Measurements from ENCODE around the gene FAM20C. TPM values are rescaled to one million over a fixed set of nuclear protein-coding genes. Genes with fewer than 3 reads are reported as not detected.
"Not testable (repeated sequence)": the region's sequence is repeated elsewhere in the genome, so short reads cannot be mapped to it uniquely, and the experiment has no call there.

The FAM20C gene
- total RNA-seq, 1 donor from 2014 or later: 10.0 TPM

DNA sequence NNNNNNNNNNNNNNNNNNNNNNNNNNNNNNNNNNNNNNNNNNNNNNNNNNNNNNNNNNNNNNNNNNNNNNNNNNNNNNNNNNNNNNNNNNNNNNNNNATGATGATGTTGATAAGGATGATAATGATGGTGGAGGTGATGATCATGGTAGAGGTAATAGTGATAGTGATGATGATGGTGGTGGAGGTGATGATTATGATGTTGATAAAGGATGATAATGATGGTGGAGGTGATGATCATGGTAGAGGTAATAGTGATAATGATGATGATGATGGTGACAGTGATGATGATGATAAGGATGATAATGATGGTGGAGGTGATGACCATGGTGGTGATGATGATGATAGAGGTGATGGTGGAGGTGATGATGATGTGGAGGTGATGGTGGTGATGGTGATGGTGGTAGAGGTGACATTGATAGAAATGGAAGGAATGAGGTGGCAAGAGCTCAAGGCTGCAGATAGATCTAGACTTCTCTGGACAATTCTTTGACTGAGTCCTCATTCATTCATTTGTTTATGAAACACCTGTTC, 47.8 kb downstream of the FAM20C start:
- Histone ChIP-seq H3K36me3 (ENCODE audit: insufficient read depth, low read length) (peaks cover 6% of the 10 kb centered on the region), H2AFZ (ENCODE audit: low read depth, low read length) (no peak overlapping the region), H3K9me3 (ENCODE audit: insufficient read depth, low read depth, low read length) (peaks cover 3% of the 10 kb centered on the region), H3K27ac (ENCODE audit: low read depth, low read length) (no peak overlapping the region), H3K79me2 (ENCODE audit: insufficient read depth, low read length) (peaks cover 60% of the 10 kb centered on the region), H4K20me1 (ENCODE audit: insufficient read depth, low read length) (peaks cover 68% of the 10 kb centered on the region), H3K4me1 (ENCODE audit: insufficient read depth, low read length) (no peaks in the 10 kb centered on the region), H3K4me3 (ENCODE audit: insufficient read depth, low read depth, low read length) (no peak overlapping the region), H3K9ac (ENCODE audit: low read length) (no peak overlapping the region), H3K4me2 (ENCODE audit: low read length) (no peak overlapping the region), H3K27me3 (ENCODE audit: insufficient read depth, low read length) (no peaks in the 10 kb centered on the region)
- Mint-ChIP-seq H3K9me3 (ENCODE audit: unreplicated experiment) (no peaks in the 10 kb centered on the region), H3K27ac (ENCODE audit: unreplicated experiment) (no peak overlapping the region), H3K36me3 (ENCODE audit: low read depth, unreplicated experiment) (no peaks in the 10 kb centered on the region), H3K4me3 (ENCODE audit: unreplicated experiment) (no peak overlapping the region), H3K27me3 (ENCODE audit: low read depth, unreplicated experiment) (no peaks in the 10 kb centered on the region), H3K4me1 (ENCODE audit: low read depth, unreplicated experiment) (no peaks in the 10 kb centered on the region)
- TF ChIP-seq, protein P1, sequence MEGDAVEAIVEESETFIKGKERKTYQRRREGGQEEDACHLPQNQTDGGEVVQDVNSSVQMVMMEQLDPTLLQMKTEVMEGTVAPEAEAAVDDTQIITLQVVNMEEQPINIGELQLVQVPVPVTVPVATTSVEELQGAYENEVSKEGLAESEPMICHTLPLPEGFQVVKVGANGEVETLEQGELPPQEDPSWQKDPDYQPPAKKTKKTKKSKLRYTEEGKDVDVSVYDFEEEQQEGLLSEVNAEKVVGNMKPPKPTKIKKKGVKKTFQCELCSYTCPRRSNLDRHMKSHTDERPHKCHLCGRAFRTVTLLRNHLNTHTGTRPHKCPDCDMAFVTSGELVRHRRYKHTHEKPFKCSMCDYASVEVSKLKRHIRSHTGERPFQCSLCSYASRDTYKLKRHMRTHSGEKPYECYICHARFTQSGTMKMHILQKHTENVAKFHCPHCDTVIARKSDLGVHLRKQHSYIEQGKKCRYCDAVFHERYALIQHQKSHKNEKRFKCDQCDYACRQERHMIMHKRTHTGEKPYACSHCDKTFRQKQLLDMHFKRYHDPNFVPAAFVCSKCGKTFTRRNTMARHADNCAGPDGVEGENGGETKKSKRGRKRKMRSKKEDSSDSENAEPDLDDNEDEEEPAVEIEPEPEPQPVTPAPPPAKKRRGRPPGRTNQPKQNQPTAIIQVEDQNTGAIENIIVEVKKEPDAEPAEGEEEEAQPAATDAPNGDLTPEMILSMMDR (IDR thresholded peaks at IDR 0.05; ENCODE audit: insufficient read depth, low read depth, low read length): no peak
- TF ChIP-seq EZH2 (IDR thresholded peaks at IDR 0.05; ENCODE audit: insufficient read depth, low read length): no peak
- DNase-seq (ENCODE audit: low read depth) (no peak), FAIRE-seq (no peak)

DNA sequence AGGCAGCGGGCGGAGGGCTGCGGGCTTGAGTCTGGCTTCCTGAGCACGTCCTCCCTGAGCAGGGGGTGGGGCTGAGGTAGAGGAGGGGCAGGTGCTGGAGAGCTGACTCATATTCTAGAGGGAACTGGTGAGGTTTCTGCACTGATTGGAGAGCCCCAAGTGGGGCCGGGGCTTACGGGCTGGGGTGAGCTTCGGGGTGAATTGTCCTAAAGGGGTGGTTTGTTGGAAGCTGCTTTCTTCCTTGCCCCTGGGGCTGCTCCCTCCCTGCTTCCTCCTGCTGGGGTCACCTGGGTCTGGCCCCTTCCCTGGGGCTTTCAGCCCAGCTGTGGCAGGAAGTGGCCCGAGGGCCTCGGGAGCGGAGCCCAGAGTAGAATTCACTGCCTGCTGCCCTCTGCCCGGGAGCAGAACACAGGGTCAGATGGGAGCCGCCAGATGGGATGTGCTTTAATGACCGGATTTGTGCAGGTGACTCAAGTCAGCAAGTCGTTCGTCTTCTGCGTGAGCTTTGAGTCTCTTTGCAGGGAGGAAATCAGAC, 48.6 kb downstream of the FAM20C start:
- H3K9me3 Mint-ChIP-seq (ENCODE audit: unreplicated experiment): no peaks in the 10 kb centered on the region
- H3K27me3 Mint-ChIP-seq (ENCODE audit: low read depth, unreplicated experiment): no peaks in the 10 kb centered on the region
- Histone ChIP-seq H3K9me3 (ENCODE audit: insufficient read depth, low read depth, low read length) (peaks cover 3% of the 10 kb centered on the region), H2AFZ (ENCODE audit: low read depth, low read length) (no peak overlapping the region), H3K9ac (ENCODE audit: low read length) (no peak overlapping the region), H3K4me3 (ENCODE audit: insufficient read depth, low read depth, low read length) (no peak overlapping the region), H3K4me1 (ENCODE audit: insufficient read depth, low read length) (no peaks in the 10 kb centered on the region), H3K4me2 (ENCODE audit: low read length) (no peak overlapping the region), H3K79me2 (ENCODE audit: insufficient read depth, low read length) (peaks cover 57% of the 10 kb centered on the region), H3K36me3 (ENCODE audit: insufficient read depth, low read length) (peaks cover 6% of the 10 kb centered on the region), H3K27me3 (ENCODE audit: insufficient read depth, low read length) (no peaks in the 10 kb centered on the region), H4K20me1 (ENCODE audit: insufficient read depth, low read length) (peaks cover 68% of the 10 kb centered on the region), H3K27ac (ENCODE audit: low read depth, low read length) (no peak overlapping the region)
- no peaks in the 10 kb centered on the region for H3K36me3 Mint-ChIP-seq (ENCODE audit: low read depth, unreplicated experiment)
- TF ChIP-seq, protein P1 (IDR thresholded peaks at IDR 0.05; ENCODE audit: insufficient read depth, low read depth, low read length): no peak
- no peak for TF ChIP-seq EZH2 (IDR thresholded peaks at IDR 0.05; ENCODE audit: insufficient read depth, low read length)
- no peak overlapping the region for H3K27ac Mint-ChIP-seq (ENCODE audit: unreplicated experiment)
- FAIRE-seq (no peak), DNase-seq (ENCODE audit: low read depth) (no peak)
- H3K4me1 Mint-ChIP-seq (ENCODE audit: low read depth, unreplicated experiment): no peaks in the 10 kb centered on the region
- H3K4me3 Mint-ChIP-seq (ENCODE audit: unreplicated experiment): no peak overlapping the region

DNA sequence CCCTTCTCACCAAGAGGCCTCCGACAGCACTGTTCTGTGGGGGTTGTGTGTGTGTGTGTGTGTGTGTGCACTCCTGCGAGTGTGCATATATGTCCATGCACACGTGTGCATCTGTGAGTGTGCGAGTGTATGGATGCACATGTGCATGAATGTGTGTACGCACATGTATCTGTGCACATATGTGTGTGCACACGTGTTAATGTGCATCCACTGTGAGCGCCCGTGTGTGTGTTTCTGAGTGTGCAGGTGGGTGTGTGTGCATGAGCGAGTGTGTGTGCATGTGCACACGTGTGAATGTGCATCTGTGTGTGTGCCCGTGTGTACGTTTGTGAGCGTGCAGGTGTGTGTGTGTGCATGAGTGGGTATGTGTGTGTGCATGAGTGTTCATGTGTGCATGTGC, 49.1 kb downstream of the FAM20C start:
- no peak for FAIRE-seq
- H3K9me3 ChIP-seq (ENCODE audit: insufficient read depth, low read depth, low read length): peaks cover 3% of the 10 kb centered on the region
- no peak for TF ChIP-seq EZH2 (IDR thresholded peaks at IDR 0.05; ENCODE audit: insufficient read depth, low read length)
- TF ChIP-seq, protein P1 (IDR thresholded peaks at IDR 0.05; ENCODE audit: insufficient read depth, low read depth, low read length): no peak

DNA sequence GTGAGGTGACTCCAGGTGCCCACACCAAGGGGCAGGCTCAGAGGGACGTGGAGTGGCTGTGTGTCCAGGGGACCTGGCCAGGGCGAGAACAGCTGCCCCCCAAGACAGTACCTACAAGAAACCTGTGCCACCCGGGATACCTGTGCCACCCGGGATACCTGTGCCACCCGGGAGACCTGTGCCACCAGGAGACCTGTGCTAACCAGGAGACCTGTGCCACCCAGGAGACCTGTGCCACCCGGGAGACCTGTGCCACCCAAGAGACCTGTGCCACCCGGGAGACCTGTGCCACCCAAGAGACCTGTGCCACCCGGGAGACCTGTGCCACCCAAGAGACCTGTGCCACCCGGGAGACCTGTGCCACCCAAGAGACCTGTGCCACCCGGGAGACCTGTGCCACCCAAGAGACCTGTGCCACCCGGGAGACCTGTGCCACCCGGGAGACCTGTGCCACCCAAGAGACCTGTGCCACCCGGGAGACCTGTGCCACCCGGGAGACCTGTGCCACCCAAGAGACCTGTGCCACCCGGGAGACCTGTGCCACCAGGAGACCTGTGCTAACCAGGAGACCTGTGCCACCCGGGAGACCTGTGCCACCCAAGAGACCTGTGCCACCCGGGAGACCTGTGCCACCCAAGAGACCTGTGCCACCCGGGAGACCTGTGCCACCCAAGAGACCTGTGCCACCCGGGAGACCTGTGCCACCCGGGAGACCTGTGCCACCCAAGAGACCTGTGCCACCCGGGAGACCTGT, 50.6 kb downstream of the FAM20C start:
- not testable (repeated sequence) for H3K36me3 Mint-ChIP-seq (ENCODE audit: low read depth, unreplicated experiment); H3K4me1 ChIP-seq (ENCODE audit: insufficient read depth, low read length); H3K4me1 Mint-ChIP-seq (ENCODE audit: low read depth, unreplicated experiment); H3K36me3 ChIP-seq (ENCODE audit: insufficient read depth, low read length); H3K27me3 Mint-ChIP-seq (ENCODE audit: low read depth, unreplicated experiment); FAIRE-seq; H3K4me3 Mint-ChIP-seq (ENCODE audit: unreplicated experiment); H2AFZ ChIP-seq (ENCODE audit: low read depth, low read length); H3K27ac ChIP-seq (ENCODE audit: low read depth, low read length); H3K9ac ChIP-seq (ENCODE audit: low read length); H3K9me3 ChIP-seq (ENCODE audit: insufficient read depth, low read depth, low read length); H3K27ac Mint-ChIP-seq (ENCODE audit: unreplicated experiment); H3K27me3 ChIP-seq (ENCODE audit: insufficient read depth, low read length); H3K4me3 ChIP-seq (ENCODE audit: insufficient read depth, low read depth, low read length); DNase-seq (ENCODE audit: low read depth); H3K4me2 ChIP-seq (ENCODE audit: low read length); H3K9me3 Mint-ChIP-seq (ENCODE audit: unreplicated experiment)
- peaks cover 39% of the 10 kb centered on the region for H3K79me2 ChIP-seq (ENCODE audit: insufficient read depth, low read length)
- peaks cover 61% of the 10 kb centered on the region for H4K20me1 ChIP-seq (ENCODE audit: insufficient read depth, low read length)

More for the DNA sequence above, 49.1 kb downstream of the FAM20C start:
- H3K79me2 ChIP-seq (ENCODE audit: insufficient read depth, low read length): peaks cover 51% of the 10 kb centered on the region
- no peaks in the 10 kb centered on the region for H3K4me1 ChIP-seq (ENCODE audit: insufficient read depth, low read length)
- no peak overlapping the region for H3K27ac ChIP-seq (ENCODE audit: low read depth, low read length)
- no peak overlapping the region for H3K27ac Mint-ChIP-seq (ENCODE audit: unreplicated experiment)
- peaks cover 3% of the 10 kb centered on the region for H3K27me3 Mint-ChIP-seq (ENCODE audit: low read depth, unreplicated experiment)
- no peaks in the 10 kb centered on the region for H3K9me3 Mint-ChIP-seq (ENCODE audit: unreplicated experiment)
- no peak overlapping the region for H3K9ac ChIP-seq (ENCODE audit: low read length)
- no peaks in the 10 kb centered on the region for H3K36me3 Mint-ChIP-seq (ENCODE audit: low read depth, unreplicated experiment)
- H2AFZ ChIP-seq (ENCODE audit: low read depth, low read length): no peak overlapping the region
- H3K36me3 ChIP-seq (ENCODE audit: insufficient read depth, low read length): peaks cover 6% of the 10 kb centered on the region
- H3K27me3 ChIP-seq (ENCODE audit: insufficient read depth, low read length): no peaks in the 10 kb centered on the region
- peaks cover 68% of the 10 kb centered on the region for H4K20me1 ChIP-seq (ENCODE audit: insufficient read depth, low read length)
- no peaks in the 10 kb centered on the region for H3K4me1 Mint-ChIP-seq (ENCODE audit: low read depth, unreplicated experiment)
- no peak for DNase-seq (ENCODE audit: low read depth)
- no peak overlapping the region for H3K4me2 ChIP-seq (ENCODE audit: low read length)
- H3K4me3 Mint-ChIP-seq (ENCODE audit: unreplicated experiment): no peak overlapping the region
- no peak overlapping the region for H3K4me3 ChIP-seq (ENCODE audit: insufficient read depth, low read depth, low read length)

All from astrocyte (in vitro differentiated cells and primary cell).